Measurements from ENCODE around the gene PLCXD3.

The PLCXD3 gene

DNA sequence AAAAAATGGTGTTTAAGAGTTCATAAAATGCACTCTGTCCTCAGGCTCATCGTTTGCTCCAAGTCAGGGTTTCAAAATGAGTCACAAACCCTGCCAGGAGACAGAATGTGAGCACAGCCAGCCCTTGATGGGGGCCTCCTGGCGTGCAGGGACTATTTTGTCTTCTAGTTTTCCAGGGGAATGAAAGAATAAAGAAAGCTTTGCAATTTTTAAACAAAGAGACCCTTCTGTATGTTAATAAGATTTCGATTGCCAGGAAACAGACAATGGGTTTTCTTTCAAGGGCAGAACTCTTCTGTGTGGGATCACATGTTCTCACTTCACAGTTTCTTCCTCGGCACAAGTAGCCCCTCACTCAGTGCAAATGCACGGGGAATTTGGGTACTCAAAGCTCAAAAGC lies 175.6 kb downstream of the PLCXD3 start (continued):
- no peak for TF ChIP-seq MYNN (tag by site-specific recombination; IDR thresholded peaks at IDR 0.05; ENCODE audit: borderline replicate concordance)
- no peak for TF ChIP-seq ZBTB21 (tag by site-specific recombination; IDR thresholded peaks at IDR 0.05)
- TF ChIP-seq HOXD13 (CRISPR knock-in tag; IDR thresholded peaks at IDR 0.05; ENCODE audit: borderline replicate concordance): no peak
- no peak for TF ChIP-seq PRDM2 (tag by site-specific recombination; IDR thresholded peaks at IDR 0.05; ENCODE audit: borderline replicate concordance)

DNA sequence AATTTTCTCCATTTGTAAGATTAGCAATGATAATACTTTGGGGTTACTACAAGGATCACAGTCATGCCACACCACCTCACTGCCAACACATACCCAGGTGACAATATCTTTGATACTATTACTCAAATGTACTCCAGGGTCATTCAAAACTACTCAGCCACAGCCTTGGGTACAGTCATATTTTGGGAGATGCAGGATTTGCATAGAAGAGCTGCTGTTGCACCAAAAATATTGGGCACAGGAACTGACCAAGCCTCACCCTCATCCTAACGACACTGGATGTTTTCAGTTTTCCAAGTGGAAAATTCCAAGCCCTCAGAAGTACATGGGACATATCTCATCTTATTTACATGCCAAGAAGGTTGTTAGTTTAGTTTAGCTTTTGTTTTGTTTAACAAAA lies 176.2 kb downstream of the PLCXD3 start:
- no peaks in the 10 kb centered on the region for H3K4me1 ChIP-seq (ENCODE audit: control insufficient read depth, insufficient read depth, low read length)
- H3K4me3 ChIP-seq (ENCODE audit: low read depth, low read length): no peak overlapping the region
- TF ChIP-seq, protein P1, sequence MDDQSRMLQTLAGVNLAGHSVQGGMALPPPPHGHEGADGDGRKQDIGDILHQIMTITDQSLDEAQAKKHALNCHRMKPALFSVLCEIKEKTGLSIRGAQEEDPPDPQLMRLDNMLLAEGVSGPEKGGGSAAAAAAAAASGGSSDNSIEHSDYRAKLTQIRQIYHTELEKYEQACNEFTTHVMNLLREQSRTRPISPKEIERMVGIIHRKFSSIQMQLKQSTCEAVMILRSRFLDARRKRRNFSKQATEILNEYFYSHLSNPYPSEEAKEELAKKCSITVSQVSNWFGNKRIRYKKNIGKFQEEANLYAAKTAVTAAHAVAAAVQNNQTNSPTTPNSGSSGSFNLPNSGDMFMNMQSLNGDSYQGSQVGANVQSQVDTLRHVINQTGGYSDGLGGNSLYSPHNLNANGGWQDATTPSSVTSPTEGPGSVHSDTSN (CRISPR knock-in tag; IDR thresholded peaks at IDR 0.05): no peak
- TF ChIP-seq ZNF266 (tag by site-specific recombination; IDR thresholded peaks at IDR 0.05; ENCODE audit: low read depth) (no peak), ZNF571 (tag by site-specific recombination; IDR thresholded peaks at IDR 0.05) (no peak), ZEB2 (tag by site-specific recombination; IDR thresholded peaks at IDR 0.05) (no peak), ZBTB17 (tag by site-specific recombination; IDR thresholded peaks at IDR 0.05) (no peak), ZBTB20 (tag by site-specific recombination; IDR thresholded peaks at IDR 0.05) (no peak), ZFP41 (tag by site-specific recombination; IDR thresholded peaks at IDR 0.05; ENCODE audit: borderline replicate concordance) (no peak), ZNF292 (tag by site-specific recombination; IDR thresholded peaks at IDR 0.05; ENCODE audit: borderline replicate concordance, low read depth) (no peak), ZNF112 (tag by site-specific recombination; IDR thresholded peaks at IDR 0.05) (no peak), ZNF148 (tag by site-specific recombination; IDR thresholded peaks at IDR 0.05; ENCODE audit: borderline replicate concordance) (no peak), ZNF645 (tag by site-specific recombination; IDR thresholded peaks at IDR 0.05) (no peak), ZNF350 (tag by site-specific recombination; IDR thresholded peaks at IDR 0.05) (no peak), EGR2 (tag by site-specific recombination; IDR thresholded peaks at IDR 0.05; ENCODE audit: low read depth) (no peak), ZNF48 (tag by site-specific recombination; IDR thresholded peaks at IDR 0.05) (no peak), KLF9 (tag by site-specific recombination; IDR thresholded peaks at IDR 0.05; ENCODE audit: low read depth) (no peak), RBAK (tag by site-specific recombination; IDR thresholded peaks at IDR 0.05) (no peak)
- TF ChIP-seq, protein P2, sequence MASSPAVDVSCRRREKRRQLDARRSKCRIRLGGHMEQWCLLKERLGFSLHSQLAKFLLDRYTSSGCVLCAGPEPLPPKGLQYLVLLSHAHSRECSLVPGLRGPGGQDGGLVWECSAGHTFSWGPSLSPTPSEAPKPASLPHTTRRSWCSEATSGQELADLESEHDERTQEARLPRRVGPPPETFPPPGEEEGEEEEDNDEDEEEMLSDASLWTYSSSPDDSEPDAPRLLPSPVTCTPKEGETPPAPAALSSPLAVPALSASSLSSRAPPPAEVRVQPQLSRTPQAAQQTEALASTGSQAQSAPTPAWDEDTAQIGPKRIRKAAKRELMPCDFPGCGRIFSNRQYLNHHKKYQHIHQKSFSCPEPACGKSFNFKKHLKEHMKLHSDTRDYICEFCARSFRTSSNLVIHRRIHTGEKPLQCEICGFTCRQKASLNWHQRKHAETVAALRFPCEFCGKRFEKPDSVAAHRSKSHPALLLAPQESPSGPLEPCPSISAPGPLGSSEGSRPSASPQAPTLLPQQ (tag by site-specific recombination; IDR thresholded peaks at IDR 0.05): no peak
- POLR2A ChIA-PET: no interaction called here
- no peak overlapping the region for H3K27ac ChIP-seq (ENCODE audit: extremely low read depth, low read depth, low read length)
- no peaks in the 10 kb centered on the region for H3K36me3 ChIP-seq (ENCODE audit: control insufficient read depth in 2 of 2, insufficient read depth in 1 of 2, low read length in 2 of 2)
- CTCF ChIA-PET: no interaction called here
- H3K9me3 ChIP-seq (ENCODE audit: control insufficient read depth, insufficient read depth, low read depth, low read length): no peaks in the 10 kb centered on the region

Data from HEK293 (cell line).